Adrenal gland (tissue), 5 donors: Measurements from ENCODE around the gene SMNDC1.

ENCODE experiments used
- POLR2A ChIP-seq, 2 donors: fragments of 450-650 bp; IDR thresholded peaks; one replicate each; pipeline ENCODE4 v1.6.1; 2017; ENCODE audit warnings: antibody characterized with exemption in 2 of 2, mild to moderate bottlenecking in 2 of 2, moderate library complexity in 1 of 2
- TF ChIP-seq, protein P1 (sequence below), 6 experiments: fragments of 450-650 bp in 4 of 6; fragments of 200-600 bp in 2 of 6; sonication (generic) in 1 of 6; IDR thresholded peaks; 1 replicate in 5 of 6; 2 replicates in 1 of 6; pipeline versions ENCODE4 v1.5.1 to v1.8.0; 2016 to 2021; ENCODE audit warnings: antibody characterized with exemption in 6 of 6, mild to moderate bottlenecking in 2 of 6, moderate library complexity in 1 of 6
- donor health status: DM: no; HTN: no; CAD: no.

DNA sequence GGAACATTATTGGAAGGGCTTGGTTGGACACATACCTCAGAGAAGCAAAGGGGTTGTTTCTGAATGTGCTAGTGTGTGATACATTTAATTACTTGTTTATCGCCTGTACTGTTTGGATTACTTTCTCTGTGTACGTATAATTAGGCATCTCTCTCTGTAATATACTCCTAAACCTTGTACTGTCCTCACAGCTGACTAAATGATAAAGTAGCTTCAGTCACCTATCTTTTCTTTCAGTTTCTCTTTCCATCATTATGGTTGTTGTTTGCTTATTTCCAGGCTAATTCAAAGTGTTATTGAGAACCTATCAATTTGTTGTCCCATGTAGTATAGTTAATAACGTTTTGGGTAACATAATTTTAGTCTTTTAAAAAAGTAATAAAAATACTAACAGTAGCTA is 63.3 kb downstream of the SMNDC1 start:
- TF ChIP-seq, protein P1, sequence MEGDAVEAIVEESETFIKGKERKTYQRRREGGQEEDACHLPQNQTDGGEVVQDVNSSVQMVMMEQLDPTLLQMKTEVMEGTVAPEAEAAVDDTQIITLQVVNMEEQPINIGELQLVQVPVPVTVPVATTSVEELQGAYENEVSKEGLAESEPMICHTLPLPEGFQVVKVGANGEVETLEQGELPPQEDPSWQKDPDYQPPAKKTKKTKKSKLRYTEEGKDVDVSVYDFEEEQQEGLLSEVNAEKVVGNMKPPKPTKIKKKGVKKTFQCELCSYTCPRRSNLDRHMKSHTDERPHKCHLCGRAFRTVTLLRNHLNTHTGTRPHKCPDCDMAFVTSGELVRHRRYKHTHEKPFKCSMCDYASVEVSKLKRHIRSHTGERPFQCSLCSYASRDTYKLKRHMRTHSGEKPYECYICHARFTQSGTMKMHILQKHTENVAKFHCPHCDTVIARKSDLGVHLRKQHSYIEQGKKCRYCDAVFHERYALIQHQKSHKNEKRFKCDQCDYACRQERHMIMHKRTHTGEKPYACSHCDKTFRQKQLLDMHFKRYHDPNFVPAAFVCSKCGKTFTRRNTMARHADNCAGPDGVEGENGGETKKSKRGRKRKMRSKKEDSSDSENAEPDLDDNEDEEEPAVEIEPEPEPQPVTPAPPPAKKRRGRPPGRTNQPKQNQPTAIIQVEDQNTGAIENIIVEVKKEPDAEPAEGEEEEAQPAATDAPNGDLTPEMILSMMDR (IDR thresholded peaks at IDR 0.05): no peak
- no peak for TF ChIP-seq POLR2A (IDR thresholded peaks at IDR 0.05)
